DMS114 treated with DMSO at 0.1 percent for 48 hours (cell line): ENCODE data around the gene NHS.
"Not testable (repeated sequence)": the region's sequence is repeated elsewhere in the genome, so short reads cannot be mapped to it uniquely, and the experiment has no call there.

Experiments used
- DNase-seq: peaks from one replicate; lab custom pipeline; 2025; ENCODE audit not compliant: unreplicated experiment; lab: John Stamatoyannopoulos, UW

NHS gene

GRCh38 chrX:17446269-17446668, 71.3 kb downstream of the NHS start:
- DNase-seq: not testable (repeated sequence)

DNA sequence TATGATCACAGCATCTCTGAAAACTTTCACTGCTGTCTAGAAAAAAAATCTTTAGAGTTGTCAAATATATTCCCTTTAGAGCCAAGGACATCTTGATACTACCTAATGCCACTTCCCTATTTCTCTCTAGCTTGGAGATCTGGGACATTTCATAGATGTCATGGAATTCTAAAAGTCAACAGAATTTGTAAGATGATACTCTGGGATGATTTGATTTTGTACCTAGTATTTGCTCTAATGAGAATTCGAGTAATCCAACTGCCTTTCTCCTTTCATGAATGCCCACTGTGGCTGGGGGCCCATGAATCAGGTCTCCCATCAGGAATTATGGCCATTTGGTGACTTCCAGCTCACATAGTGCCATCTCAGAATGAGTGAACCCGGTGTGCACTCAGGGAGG, 73.2 kb downstream of the NHS start:
- no peak for DNase-seq

DNA sequence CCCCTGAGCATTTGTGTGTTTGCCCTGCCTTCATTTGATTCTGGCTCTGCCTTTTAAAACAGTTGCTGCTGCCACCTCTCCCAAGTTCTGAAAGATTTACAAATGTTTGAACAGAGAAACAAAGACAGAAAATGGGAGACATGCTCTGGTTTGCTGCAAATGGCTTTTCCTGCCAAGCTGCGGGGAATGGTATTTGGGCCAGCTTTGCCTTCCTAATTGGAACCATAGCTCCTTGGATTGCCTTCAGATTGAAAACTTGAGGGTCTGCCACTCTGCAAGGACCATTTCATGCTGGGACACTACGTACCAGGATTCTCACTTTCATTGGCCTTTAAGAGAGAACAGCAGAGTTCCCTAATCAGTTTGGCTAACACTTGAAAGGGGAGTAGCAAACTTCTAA, 74.9 kb downstream of the NHS start:
- no peak for DNase-seq

- DNase-seq: no peak
Measured at GRCh38 chrX:17453788-17454187, 78.8 kb downstream of the NHS start.

GRCh38 chrX:17456526-17456925, 81.5 kb downstream of the NHS start:
- no peak for DNase-seq

DNA sequence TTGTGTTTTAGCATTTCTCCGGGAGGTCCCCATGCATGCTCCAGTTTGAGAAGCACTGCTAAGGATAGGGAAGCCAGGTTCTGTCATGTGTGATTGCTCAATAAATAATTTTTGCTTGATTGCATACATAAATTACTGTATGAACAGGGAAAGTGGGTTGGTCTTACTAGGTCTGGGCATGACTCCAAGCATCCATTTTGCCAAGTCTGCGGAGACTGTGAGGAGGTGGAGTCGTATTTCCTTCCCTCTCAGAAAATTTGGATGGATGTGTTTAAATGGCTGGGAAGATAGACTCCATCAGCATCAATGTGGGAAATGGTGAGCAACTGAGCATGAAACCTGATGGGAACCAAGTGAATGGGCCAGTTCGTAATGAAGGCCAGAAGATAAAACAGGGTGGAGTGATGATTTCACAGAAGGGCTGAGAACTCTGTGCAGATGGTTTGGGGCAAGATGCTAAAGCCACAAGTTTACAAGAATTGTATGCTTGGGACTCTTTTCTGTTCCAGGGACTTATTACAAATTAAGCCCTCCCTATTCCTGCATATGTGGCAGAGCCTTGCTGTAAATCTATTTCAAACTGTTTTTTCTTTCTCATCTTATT, 84.1 kb downstream of the NHS start:
- DNase-seq: no peak

GRCh38 chrX:17459661-17460060, 84.7 kb downstream of the NHS start:
- no peak for DNase-seq

GRCh38 chrX:17462881-17463280, 87.9 kb downstream of the NHS start:
- no peak for DNase-seq

- DNase-seq: no peak
Measured at GRCh38 chrX:17464194-17464593, 89.2 kb downstream of the NHS start.

DNA sequence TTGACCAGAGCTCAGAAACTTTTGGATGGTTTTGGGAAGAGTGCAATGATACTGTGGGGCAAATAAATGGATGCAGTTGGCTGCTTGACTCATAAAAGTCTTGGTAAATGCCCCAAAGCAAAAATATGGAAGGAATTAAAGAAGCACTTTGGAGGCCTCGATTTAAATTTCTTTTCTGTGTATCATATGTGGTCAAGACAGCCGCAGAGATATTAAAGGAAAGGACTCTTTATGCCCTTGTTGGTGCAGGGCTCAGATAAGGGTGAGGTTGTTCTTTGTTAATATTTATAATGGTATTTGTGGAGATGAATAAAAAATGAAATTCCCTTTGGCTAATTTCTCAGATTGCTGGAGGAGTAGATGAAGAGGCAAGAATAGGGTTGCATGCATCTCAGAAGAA, 90.2 kb downstream of the NHS start:
- DNase-seq: no peak

DNA sequence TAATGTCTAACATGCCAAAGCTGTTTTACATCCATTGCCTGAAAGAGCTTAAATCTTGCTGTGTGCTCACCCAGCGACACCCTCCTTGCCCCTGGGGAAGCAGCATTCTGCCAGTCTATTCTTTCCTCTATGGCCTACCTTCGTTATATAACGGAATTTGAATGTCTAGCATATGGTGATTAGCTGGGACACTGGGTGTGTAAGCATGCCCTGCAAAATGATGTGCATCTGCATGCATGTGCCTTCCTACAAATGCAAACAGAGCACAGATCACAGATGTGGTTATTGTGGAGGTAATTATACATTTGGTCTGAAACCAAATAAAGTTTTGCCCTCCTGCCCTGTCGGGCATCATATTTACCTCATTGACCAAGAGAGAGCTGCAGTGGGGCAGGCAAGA, 90.8 kb downstream of the NHS start:
- no peak for DNase-seq

DNA sequence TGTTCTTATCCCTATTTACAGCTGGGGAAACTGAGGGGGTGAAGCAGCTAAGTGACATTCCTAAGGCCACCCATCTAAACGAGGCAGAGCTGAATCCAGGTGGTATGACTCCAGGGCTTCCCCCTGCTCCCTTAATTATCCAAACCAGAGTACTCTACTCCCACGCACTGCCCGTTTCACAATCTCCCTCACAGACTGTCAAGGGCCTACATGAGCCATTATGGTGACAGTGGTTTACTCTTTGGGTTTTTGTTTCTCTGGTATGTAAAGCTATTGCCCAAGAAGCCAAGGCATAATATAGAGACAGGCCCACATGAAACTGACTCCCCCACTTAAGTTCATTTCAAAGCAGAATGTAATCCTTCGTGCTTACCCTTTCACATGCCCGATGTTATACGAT, 95.1 kb downstream of the NHS start:
- no peak for DNase-seq

- no peak for DNase-seq
Measured at GRCh38 chrX:17471121-17471520, 96.1 kb downstream of the NHS start.

- DNase-seq: no peak
Measured at GRCh38 chrX:17471861-17472260, 96.9 kb downstream of the NHS start.

DNA sequence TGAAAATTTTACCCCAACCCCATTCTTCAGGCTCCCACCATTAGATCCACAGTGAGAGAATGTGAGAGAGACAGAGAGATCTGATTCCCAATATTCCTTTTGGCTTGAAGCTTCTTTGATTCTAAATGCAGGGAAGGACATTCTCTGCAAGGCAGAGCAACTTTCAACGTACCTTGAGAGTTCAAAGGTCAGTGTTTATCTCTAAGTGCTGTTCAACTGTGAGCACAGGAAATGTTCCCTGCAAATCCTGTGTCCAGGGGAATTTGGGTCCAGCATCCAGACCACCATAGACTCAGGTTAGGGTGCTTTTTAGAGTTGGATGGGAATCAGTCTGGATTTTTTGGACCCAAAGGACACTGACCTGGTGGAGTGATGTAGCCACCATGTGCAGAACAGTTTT, 97.4 kb downstream of the NHS start:
- no peak for DNase-seq

DNA sequence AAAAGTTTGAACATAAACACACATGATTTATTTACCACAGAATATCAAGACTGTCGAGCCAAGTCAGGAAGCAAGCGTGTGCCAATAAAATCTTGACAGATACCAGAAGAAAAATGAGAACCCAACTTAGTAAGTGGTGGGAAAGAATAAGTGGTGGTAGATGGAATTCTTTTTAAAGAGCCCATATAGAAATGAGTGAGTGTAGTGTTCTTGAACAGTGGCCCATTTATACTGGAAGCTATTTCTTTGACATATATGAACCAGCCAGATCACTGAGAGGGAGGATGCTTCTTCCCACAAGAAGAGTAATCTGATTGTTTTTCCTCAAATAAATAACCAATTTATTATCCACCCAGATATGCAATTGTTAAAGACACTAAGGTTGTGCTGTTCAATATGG, 98.0 kb downstream of the NHS start:
- DNase-seq: no peak

- DNase-seq: no peak
Measured at GRCh38 chrX:17474892-17475291, 99.9 kb downstream of the NHS start.

DNA sequence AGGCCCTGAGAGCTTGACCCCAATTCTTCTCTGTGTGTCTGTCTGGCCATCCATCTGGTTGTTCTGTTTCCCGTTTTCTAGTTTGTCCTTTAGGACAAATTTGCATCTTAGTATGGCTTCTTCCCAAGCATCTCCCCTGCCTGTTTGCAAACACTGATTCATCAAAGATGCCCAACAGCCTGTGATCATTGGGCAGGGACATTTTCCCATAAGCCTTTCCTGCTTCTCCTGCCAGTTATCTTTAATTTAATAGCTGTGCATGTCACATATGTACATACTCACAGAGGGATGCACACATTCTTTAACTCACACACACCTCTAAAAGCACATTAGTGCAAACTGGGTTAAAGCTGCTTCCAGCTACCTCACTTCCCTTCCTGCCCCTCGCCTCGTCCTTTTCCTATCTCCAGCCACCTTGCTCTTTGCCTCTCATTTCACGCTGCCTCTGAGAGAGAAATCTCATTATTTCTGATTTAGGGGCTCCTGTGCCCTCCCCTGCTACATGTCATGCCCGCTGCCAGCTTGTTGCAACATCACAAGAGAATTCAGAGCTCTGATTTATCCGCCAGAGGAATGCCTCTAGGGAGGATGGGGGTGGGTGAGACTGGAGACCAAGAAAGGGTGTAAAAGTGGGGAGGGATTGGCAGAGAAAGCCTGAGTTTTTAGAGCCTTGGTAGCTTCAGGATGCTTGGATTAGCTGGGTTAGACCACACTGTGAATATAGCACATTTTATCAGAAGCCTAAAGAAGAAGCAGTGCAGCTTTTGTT, 100.6 kb downstream of the NHS start:
- DNase-seq: no peak

DNA sequence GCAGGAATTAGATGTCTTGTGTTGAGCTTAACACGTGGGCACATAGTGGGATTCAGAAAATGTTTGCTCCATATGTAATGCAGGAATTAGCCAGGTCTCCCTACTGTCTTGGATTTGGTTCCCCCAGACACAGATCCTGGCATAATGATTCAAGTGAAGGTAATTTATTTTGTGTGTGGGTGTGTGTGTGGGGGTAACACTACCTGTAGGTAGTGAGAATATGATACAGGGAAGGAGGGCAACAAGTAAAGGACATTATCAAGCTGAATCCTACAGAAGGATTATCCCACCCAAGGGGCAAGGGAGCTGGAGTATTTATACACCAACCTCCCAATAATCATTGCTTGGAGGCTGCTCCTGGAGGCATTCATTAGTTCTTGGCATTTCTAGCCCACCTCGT, 101.4 kb downstream of the NHS start:
- DNase-seq: no peak

GRCh38 chrX:17481086-17481485, 106.1 kb downstream of the NHS start:
- no peak for DNase-seq

- no peak for DNase-seq
Measured at GRCh38 chrX:17484592-17484991, 109.6 kb downstream of the NHS start.

DNA sequence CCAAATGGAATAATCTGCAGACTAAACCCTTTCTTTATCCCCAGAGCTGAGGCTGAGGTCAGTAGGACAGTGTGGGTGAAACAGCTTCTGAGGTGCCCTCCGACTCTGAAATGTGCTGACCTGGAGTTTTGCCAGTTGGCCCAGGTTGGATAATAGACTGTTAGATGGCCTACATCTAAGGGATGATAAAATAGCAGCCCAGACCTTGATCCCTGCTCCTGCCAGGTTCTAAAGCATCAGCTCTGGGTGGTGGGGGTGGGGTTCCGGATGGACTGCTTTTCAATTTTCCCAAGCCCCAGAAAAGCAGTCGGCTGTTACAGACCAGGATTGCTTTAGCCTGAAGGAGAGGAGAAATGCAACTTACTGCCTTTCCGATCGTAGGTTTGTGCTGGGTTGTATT, 110.4 kb downstream of the NHS start:
- DNase-seq: no peak

GRCh38 chrX:17488036-17488435, 113.0 kb downstream of the NHS start:
- DNase-seq: no peak
